Esophagus muscularis mucosa (tissue), 3 donors: Measurements from ENCODE around the gene DOCK4.

Experiments
- POLR2A ChIP-seq: fragments of 450-650 bp; IDR thresholded peaks from one replicate; pipeline ENCODE4 v1.6.1; 2017; ENCODE audit warnings: antibody characterized with exemption, moderate library complexity, mild to moderate bottlenecking, low read depth
- TF ChIP-seq, protein P1 (sequence below), 3 experiments: fragments of 200-600 bp in 2 of 3; fragments of 450-650 bp in 1 of 3; sonication (generic) in 2 of 3; IDR thresholded peaks; one replicate each; pipeline ENCODE4 v1.5.1; 2017 to 2019; ENCODE audit warnings: antibody characterized with exemption in 3 of 3, mild to moderate bottlenecking in 2 of 3, moderate library complexity in 1 of 3

GRCh38 chr7:111762799-111763198 lies 443.4 kb downstream of the DOCK4 start:
- no peak for TF ChIP-seq POLR2A
- TF ChIP-seq, protein P1, sequence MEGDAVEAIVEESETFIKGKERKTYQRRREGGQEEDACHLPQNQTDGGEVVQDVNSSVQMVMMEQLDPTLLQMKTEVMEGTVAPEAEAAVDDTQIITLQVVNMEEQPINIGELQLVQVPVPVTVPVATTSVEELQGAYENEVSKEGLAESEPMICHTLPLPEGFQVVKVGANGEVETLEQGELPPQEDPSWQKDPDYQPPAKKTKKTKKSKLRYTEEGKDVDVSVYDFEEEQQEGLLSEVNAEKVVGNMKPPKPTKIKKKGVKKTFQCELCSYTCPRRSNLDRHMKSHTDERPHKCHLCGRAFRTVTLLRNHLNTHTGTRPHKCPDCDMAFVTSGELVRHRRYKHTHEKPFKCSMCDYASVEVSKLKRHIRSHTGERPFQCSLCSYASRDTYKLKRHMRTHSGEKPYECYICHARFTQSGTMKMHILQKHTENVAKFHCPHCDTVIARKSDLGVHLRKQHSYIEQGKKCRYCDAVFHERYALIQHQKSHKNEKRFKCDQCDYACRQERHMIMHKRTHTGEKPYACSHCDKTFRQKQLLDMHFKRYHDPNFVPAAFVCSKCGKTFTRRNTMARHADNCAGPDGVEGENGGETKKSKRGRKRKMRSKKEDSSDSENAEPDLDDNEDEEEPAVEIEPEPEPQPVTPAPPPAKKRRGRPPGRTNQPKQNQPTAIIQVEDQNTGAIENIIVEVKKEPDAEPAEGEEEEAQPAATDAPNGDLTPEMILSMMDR (IDR thresholded peaks at IDR 0.05) = no peak
